Uterus (tissue), 2 donors: Measurements from ENCODE around the gene KIF14.
"Not testable (repeated sequence)": the region's sequence is repeated elsewhere in the genome, so short reads cannot be mapped to it uniquely, and the experiment has no call there.

Source experiments
- CTCF ChIP-seq, 4 experiments: fragments of 200-600 bp in 2 of 4; fragments of 450-650 bp in 2 of 4; sonication (generic) in 2 of 4; IDR thresholded peaks; one replicate each; pipeline ENCODE4 v1.5.1; 2016 to 2019; ENCODE audit warnings: antibody characterized with exemption in 4 of 4, mild to moderate bottlenecking in 2 of 4, moderate library complexity in 1 of 4
- POLR2A ChIP-seq, 2 donors: fragments of 450-650 bp; IDR thresholded peaks; one replicate each; pipeline ENCODE4 v1.6.1; 2016; ENCODE audit warnings: antibody characterized with exemption in 2 of 2, mild to moderate bottlenecking in 1 of 2, moderate library complexity in 1 of 2

- TF ChIP-seq POLR2A, CTCF (IDR thresholded peaks at IDR 0.05): not testable (repeated sequence)
Observed at GRCh38 chr1:200552737-200553136, 67.8 kb downstream of the KIF14 start.
